ENCODE measurements around the gene TRABD2B. TPM values are rescaled to one million over a fixed set of nuclear protein-coding genes. Genes with fewer than 3 reads are reported as not detected.

Gene TRABD2B
- total and polyA plus RNA-seq, 12 donors: 0.33 to 3.3 (median 0.83) TPM

GRCh38 chr1:48019714-48020315 lies 22.6 kb upstream of the TRABD2B start:
- Histone ChIP-seq H3K27ac (peak overlapping the region in 2 of 5 donors; percentile 24 to 44), H3K9me3 (replicated peaks in 1 of 3) (no peaks in the 10 kb centered on the region), H3K4me1 (replicated peaks in 1 of 2) (no peaks in the 10 kb centered on the region), H3K36me3 (replicated peaks in 1 of 2) (no peaks in the 10 kb centered on the region), H3K4me3 (no peak overlapping the region), H3K27me3 (no peaks in the 10 kb centered on the region)
- TF ChIP-seq CTCF (IDR thresholded peaks at IDR 0.05) (no peak), POLR2A (IDR thresholded peaks at IDR 0.05) (no peak)
- 65 to 81% (median 76%) methylated on average over 4 to 6 of the region's 6 CpGs for WGBS, 4 donors
- peak in 3 of 7 donors; percentile 22 to 56 (median 27) for DNase-seq
- intact Hi-C loops (cut with DNase I): no loop called here

GRCh38 chr1:48018799-48019198 lies 21.6 kb upstream of the TRABD2B start:
- WGBS, 4 donors: 95 to 100% (median 98%) methylated on average over 5 of the region's 5 CpGs
- Histone ChIP-seq H3K27me3 (no peaks in the 10 kb centered on the region), H3K36me3 (replicated peaks in 1 of 2) (no peaks in the 10 kb centered on the region), H3K4me3 (no peak overlapping the region), H3K27ac (peak overlapping the region in 2 of 5 donors; percentile 24 to 52), H3K9me3 (replicated peaks in 1 of 3) (no peaks in the 10 kb centered on the region), H3K4me1 (replicated peaks in 1 of 2) (no peaks in the 10 kb centered on the region)
- TF ChIP-seq POLR2A (IDR thresholded peaks at IDR 0.05) (no peak), CTCF (IDR thresholded peaks at IDR 0.05) (no peak)
- DNase-seq: peak in 1 of 7 donors; percentile 37
- intact Hi-C loops (cut with DNase I): no loop called here

GRCh38 chr1:48017716-48018115 lies 20.5 kb upstream of the TRABD2B start:
- Histone ChIP-seq H3K4me1 (replicated peaks in 1 of 2) (no peaks in the 10 kb centered on the region), H3K36me3 (replicated peaks in 1 of 2) (no peaks in the 10 kb centered on the region), H3K4me3 (no peak overlapping the region), H3K9me3 (replicated peaks in 1 of 3) (no peaks in the 10 kb centered on the region), H3K27ac (peak overlapping the region in 1 of 5 donors; percentile 59), H3K27me3 (no peaks in the 10 kb centered on the region)
- intact Hi-C loops (cut with DNase I): no loop called here
- DNase-seq: peak in 5 of 7 donors; percentile 37 to 63 (median 50)
- TF ChIP-seq CTCF (IDR thresholded peaks at IDR 0.05): no peak
- TF ChIP-seq POLR2A (IDR thresholded peaks at IDR 0.05): no peak
- 47 to 65% (median 54%) methylated on average over 4 of the region's 4 CpGs for WGBS, 4 donors

GRCh38 chr1:48016515-48016914 lies 19.3 kb upstream of the TRABD2B start:
- H3K27ac ChIP-seq: peak overlapping the region in 1 of 5 donors; percentile 44
- no peak for TF ChIP-seq CTCF (IDR thresholded peaks at IDR 0.05)
- no peak for TF ChIP-seq POLR2A (IDR thresholded peaks at IDR 0.05)
- H3K9me3 ChIP-seq (replicated peaks in 1 of 3): no peaks in the 10 kb centered on the region
- WGBS, 4 donors: 59 to 84% (median 73%) methylated on average over 7 of the region's 7 CpGs
- H3K4me1 ChIP-seq (replicated peaks in 1 of 2): no peaks in the 10 kb centered on the region
- H3K27me3 ChIP-seq: no peaks in the 10 kb centered on the region
- H3K36me3 ChIP-seq (replicated peaks in 1 of 2): no peaks in the 10 kb centered on the region
- DNase-seq: peak in 1 of 7 donors; percentile 51
- no peak overlapping the region for H3K4me3 ChIP-seq
- intact Hi-C loops (cut with DNase I): no loop called here
